NCI-H128 (cell line): Measurements from ENCODE around the gene ANP32B.

Experiments used
- DNase-seq: peaks from one replicate; lab custom pipeline; 2025; ENCODE audit not compliant: unreplicated experiment; lab: John Stamatoyannopoulos, UW

The ANP32B gene

DNA sequence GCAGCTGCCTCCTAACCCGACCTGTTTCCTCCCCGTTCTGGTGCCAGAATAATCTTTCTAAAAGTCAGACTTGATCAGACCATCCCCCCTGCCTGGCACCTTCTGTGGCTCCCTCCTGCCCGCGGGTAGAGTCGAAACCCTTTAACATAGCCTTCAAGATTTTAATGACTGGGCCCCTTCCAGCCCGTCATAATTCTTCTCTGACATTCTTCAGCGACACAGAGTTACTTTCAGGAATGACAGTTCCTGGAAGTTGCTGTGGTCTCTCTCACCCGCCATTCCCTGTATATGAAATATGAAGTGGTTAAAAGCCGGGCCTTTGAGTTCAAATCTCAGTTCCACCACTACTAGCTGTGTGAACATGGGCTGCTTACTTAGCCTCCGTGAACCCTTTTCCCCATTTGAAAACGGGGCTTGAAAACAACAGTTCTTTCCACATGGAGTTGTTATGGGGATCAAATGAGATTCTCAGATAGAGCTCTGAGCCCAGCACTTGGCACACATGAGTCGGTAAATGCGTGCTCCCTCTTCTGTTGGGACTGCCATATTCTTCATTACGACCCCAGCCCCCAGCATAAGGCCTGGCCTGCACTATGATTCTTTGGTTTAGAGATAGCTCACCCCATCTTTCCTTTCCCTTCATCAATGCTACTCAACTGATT is 74.1 kb downstream of the ANP32B start:
- DNase-seq, result no peak

DNA sequence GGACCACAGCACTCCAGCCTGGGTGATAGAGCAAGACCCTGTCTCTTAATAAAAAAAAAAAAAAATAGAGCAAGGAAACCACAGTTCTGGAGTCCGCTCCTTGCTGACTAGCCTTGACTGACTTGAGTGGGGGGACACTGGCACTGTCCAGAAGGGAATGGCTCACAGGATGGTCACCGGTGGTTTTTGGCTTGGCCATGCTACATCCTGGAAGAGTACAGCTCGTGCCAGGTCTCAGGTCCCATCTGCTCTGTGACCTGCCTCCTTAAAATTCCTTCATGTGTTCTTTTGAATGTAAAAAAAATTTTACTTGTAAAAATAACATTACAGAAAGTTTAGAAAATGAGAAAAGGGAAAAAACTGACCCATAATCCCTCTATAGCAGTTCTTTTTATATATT is 79.0 kb downstream of the ANP32B start:
- no peak for DNase-seq

DNA sequence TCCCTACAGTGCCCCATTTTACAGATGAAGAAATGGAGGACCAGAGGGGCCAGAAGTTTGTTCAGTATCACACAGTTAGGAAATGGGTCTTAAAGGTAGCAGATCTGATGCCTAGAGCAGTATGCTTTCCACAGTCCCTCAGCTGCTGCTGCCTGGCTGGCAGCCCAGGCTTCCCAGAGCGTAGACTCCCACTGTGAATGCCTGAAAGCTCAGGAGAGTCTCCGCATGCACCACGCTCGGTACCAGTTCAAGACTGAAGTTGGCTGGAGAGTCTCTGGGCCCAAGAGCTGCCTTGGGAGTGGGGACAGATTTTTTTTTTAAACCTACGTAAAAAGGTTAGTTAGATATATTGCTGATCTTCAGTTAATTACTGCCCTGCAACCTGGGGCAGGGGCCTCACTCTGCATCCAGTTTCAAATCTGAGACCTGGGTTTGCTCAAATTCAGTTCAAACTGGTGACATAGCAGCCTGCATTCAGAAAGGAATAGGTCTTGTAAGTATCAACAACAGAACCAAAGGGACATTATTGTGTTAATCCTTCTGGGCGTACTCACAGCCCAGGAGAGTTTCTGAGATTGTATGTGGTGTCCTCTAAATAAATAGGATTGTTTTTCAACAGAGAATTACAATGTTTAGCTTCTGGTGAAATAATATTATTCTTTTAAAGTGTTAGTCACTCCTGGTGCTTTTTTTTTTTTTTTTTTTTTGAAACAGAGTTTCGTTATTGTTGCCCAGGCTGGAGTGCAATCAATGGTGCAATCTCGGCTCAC is 81.7 kb downstream of the ANP32B start:
- no peak for DNase-seq
